IPS-11a (cell line): ENCODE measurements around the gene ZNF689.
A peak's percentile ranks its signal among the peaks of the same experiment; 100 is the strongest.
"Not testable (repeated sequence)": the region's sequence is repeated elsewhere in the genome, so short reads cannot be mapped to it uniquely, and the experiment has no call there.

Source experiments
- H3K4me3 ChIP-seq: one replicate; pipeline ENCODE4 v1.5.1; 2013; ENCODE audit warnings: low read depth, low read length, control low read depth

The ZNF689 gene

DNA sequence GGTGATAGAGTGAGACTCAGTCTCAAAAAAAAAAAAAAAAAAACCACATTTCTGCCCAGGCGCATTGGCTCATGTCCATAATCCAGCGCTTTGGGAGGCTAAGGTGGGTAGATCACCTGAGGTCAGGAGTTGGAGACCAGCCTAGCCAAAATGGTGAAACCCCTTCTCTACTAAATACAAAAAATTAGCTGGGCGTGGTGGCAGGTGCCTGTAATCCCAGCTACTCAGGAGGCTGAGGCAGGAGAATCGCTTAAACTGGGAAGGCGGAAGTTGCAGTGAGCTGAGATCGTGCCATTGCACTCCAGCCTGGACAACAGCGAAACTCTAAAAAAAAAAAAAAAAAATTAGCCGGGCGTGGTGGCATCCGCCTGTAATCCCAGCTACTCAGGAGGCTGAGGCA, 26.9 kb upstream of the ZNF689 start:
- H3K4me3 ChIP-seq, result not testable (repeated sequence)

DNA sequence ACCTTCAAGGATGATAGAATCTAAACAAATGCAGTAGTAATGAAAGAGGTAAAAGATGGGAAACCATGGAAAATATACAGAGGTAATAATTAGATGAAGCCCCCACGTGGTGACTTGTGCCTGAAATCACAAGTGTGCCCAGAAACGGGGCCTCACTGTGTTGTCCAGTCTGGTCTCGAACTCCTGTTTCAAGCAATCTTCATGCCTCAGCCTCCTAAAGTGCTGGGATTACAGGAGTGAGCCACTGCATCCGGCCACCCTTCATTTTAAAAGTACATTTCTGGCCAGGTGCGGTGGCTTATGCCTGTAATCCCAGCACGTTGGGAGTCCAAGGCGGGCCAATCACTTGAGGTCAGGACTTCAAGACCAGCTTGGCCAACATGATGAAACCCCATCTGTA, 26.4 kb upstream of the ZNF689 start:
- H3K4me3 ChIP-seq, result no peak overlapping the region

- H3K4me3 ChIP-seq, result no peak overlapping the region
Observed at GRCh38 chr16:30633526-30633925, 23.3 kb upstream of the ZNF689 start.

DNA sequence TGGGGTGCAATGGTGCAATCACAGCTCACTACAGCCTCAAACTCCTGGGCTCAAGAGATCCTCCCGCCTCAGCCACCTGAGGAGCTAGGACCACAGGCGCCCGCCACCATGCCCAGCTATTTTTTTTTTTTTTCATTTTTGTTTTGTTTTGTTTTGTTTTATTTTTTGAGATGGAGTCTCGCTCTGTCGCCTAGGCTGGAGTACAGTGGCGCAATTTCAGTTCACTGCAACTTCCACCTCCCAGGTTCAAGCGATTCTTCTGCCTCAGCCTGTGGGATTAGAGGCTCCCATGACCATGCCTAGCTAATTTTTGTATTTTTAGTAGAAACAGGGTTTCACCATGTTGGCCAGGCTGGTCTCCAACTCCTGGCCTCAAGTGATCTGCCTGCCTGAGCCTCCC, 22.3 kb upstream of the ZNF689 start:
- H3K4me3 ChIP-seq, result not testable (repeated sequence)

DNA sequence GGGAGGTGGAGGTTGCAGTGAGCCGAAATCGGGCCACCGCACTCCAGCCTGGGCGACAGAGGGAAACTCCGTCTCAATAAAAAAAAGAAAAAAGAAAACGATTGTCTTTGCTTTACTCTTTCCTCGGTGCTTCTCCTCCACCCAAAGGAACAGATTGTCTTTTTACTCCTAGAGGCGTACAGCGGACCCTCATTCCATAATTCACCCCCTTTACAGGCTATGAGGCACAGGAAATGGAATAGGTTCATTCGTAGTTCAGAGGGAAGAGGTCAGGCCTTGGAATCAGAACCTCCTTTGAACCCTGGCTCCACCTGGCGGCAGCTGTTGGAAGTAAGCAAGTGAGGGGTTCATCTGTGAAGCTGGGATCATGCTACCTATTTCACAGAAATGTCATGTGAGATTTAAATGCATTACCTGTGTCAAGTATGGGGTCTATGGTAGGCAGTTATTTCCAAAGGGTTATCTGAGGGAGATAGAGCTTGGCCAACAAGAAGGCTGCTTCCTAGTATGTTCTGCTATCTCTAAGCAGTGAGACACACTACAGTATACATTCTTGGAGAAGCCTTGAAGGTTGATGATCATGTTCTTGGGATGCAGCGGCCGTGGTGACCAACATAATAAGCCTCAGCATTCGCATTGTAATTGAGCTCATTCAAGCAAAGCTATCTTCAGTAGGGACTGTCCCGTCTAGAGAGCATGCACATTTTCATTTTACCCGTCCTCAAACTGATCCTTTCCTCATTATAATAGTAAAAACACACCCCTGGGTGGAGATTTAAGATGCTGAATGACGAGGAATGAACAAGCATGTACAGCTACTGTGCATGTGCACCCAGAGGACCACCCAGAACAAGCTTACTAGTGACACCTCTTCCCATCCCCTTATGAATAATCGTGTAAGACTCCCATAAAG, 18.7 kb upstream of the ZNF689 start:
- no peak overlapping the region for H3K4me3 ChIP-seq

GRCh38 chr16:30626236-30626635, 16.0 kb upstream of the ZNF689 start:
- no peak overlapping the region for H3K4me3 ChIP-seq

- no peak overlapping the region for H3K4me3 ChIP-seq
Observed at GRCh38 chr16:30623536-30624283, 13.5 kb upstream of the ZNF689 start.

DNA sequence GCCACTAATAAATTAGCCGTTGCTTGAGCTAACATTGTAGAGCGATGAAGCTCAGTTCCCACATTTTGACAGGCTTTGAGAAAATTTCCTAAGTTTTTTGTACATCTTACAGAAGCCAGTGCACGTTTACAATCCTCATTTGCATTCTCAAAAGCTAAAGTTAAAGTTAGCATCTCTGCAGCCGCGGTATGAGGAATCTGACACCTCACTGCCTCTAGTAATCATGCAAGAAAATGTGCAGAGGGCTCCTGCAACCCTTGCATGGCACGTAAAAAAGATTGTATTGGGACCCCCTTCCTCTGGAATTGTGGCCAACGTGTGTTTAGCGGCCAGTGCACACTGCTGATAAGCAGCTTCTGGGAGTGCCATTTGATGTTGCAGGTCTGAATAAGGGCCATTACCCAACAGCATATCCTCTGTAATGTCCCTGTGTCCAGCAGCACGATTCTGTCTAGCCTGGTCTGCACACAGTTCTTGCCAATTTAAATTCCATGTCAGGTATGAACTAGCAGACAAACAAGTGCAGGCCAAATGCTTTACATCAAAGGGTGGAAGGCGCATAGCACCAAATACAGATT, 12.4 kb upstream of the ZNF689 start:
- H3K4me3 ChIP-seq, result no peak overlapping the region

DNA sequence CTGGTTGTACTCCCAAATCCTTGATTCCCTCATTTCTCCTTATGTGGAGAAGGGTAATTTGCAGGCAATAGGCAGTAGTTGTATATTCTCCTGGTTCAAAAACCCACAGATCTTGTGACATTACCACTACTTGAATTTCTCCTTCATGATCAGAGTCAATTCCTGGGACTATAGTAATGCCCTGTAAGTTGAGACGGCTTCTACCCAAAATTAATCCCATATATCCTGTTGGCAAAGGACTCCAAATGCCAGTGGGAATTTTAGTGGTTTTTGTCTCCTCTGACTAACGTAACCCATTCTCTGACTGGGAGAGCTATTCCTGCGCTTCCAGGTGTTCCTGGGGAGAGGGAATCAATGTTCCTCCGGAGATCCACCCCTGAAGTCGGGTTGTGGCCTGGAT, 11.6 kb upstream of the ZNF689 start:
- H3K4me3 ChIP-seq, result no peak overlapping the region

GRCh38 chr16:30620169-30620568, 10.0 kb upstream of the ZNF689 start:
- no peak overlapping the region for H3K4me3 ChIP-seq

GRCh38 chr16:30619638-30620037, 9.4 kb upstream of the ZNF689 start:
- no peak overlapping the region for H3K4me3 ChIP-seq

DNA sequence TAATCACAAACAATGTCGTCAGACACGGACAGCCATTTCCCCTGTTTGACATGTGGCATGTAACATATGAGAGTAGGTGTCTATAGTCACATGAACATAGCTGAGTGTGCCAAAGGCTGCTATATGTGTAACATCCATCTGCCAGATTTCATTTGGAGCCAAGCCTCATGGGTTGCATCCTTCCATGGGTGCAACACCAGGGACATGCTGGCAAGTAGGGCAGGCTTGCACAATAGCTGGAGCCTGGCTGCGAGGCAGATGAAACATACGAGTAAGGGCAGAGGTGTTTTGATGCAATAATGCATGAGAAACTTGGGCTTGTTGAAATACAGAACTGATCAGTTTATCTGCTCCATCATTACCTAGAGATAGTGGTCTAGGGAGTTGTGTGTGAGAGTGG, 9.0 kb upstream of the ZNF689 start:
- no peak overlapping the region for H3K4me3 ChIP-seq

DNA sequence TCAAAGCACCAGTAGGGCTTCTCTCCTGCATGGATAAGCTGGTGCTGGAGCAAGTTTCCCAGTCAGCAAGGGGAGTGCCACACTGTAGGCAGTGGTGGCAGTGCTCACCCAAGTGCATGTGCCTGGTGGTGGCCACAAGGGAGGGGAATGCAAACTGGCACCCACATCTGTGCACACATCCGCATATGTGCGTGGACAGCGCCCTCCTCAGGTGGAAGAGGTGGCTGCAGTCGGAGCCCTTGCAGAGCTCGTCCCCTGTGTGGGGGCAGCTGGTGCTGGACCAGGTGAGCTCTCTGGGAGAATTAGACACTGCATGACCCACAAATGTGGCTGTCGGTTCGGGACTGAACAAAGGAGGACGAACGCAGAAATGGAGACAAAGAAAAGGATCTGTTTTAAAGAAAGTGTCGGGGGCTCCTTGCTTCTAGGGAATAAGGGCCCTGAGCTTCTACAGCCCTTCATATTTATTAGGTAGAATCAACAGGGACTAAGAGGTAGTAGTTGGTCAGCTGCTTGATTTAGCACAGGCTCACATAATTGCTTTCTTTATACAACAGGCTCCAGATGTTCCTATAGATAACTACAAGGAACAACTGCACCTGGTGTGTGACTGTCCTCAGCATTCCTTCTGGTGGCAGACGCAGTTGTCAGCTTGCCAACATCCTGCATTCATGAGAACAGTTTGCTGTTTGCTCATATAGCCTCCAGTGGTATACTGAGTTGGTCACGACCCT, 5.3 kb upstream of the ZNF689 start:
- no peak overlapping the region for H3K4me3 ChIP-seq

DNA sequence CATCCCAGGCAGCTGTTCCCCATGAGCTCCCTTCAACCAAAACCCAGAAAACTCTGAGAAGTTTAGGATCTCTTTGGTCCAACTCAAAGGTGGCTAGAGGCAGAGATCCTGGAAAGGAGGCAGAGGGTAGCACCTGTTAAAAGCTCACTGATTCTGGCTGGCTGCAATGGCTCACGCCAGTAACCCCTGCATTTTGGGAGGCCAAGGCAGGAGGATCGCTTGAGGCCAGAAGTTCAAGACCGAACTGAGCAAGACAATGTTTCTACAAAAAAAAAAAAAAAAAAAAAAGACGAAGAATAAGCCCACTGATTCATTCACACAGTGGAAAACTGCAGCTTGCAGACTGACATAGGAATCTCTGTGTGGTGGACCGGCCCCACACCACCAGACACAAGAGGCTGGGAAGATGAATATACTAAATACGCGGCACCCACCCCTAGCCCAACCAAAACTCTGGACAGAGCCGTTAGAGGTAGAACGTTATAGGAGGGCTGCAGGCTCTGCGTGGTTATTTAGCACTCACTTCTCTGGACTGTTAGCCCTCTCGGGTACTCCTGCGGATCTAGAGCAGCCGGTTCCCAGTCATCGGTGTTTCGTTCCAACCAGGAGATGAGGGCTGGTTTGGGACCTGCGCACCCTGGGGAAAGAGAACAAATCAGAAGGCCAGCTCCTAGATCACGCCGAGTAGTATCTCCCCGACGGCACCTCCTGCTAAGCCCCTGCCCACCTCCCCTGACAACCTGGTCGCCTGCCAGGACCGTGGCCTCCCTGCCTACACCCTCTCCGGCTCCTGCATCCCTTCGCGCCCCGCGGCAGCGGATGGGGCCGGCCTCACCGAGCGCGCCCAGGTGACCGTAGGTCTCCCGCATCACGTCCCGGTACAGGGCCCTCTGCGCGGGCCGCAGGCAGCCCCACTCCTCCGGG, 925 bp downstream of the ZNF689 start:
- H3K4me3 ChIP-seq, result peak overlapping the region; percentile 94

- H3K4me3 ChIP-seq, result no peak overlapping the region
Observed at GRCh38 chr16:30606004-30606403, 4.2 kb downstream of the ZNF689 start.

DNA sequence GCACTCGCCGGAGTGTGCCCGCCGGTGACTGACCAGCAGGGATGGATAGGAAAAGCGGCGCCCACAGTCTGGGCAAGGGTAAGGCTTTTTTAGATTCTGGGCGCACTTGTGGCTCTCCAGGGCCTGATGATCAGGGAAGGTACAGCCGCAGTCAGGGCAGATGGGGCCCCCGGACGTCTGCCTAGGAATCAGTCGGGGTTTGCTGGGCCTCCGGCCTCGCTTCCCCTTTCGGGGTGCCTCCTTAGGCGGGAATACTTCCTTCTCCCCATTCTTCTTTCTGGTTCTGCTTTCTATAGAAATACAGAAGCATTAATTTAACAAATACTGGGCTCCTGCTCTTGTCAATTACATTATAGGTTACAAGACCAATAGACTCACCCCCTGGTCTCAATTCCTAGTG, 5.0 kb downstream of the ZNF689 start:
- H3K4me3 ChIP-seq, result no peak overlapping the region

DNA sequence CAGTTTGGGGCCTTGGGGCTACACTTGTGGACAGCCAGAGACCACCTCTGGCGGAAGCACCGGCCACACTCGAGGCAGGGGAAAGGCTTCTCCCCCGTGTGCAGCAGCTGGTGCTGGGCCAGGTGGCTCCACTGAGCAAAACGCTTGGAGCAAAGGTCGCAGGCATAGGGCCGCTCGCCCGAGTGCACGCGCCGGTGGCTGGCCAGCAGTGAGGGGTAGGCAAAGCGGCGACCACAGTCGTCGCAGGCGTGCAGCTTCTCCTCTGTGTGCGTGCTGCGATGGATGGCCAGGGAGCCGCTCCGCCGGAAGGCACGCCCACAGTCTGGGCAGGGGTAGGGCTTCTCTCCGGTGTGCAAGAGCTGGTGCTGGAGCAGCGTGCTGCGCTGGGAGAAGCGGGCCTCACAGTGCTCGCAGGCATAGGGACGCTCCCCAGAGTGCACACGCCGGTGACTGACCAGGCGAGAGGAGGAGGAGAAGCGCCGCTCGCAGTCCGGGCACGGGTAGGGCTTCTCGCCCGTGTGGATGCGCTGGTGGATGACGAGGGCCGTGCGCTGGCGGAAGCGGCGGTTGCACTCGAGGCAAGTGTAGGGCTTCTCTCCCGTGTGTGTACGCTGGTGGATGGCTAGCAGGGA, 5.8 kb downstream of the ZNF689 start:
- H3K4me3 ChIP-seq, result no peak overlapping the region

DNA sequence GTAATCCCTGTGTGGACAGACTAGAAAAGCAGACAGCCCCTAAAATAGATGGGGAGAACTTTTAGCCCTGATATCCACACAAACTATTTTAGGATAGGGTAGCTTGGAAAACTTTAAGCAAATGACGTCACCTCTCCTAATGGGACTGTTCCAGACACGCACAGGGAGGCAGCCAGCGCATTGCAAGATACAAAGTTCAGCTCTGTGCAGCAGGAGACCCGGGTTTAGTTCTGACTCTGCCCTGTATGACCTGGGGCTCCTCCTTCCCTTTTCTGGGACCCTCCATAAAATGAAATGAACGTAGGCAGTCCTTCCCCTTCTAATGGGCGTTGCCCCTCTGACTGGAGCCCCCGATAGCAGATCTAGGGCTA, 6.3 kb downstream of the ZNF689 start:
- no peak overlapping the region for H3K4me3 ChIP-seq

DNA sequence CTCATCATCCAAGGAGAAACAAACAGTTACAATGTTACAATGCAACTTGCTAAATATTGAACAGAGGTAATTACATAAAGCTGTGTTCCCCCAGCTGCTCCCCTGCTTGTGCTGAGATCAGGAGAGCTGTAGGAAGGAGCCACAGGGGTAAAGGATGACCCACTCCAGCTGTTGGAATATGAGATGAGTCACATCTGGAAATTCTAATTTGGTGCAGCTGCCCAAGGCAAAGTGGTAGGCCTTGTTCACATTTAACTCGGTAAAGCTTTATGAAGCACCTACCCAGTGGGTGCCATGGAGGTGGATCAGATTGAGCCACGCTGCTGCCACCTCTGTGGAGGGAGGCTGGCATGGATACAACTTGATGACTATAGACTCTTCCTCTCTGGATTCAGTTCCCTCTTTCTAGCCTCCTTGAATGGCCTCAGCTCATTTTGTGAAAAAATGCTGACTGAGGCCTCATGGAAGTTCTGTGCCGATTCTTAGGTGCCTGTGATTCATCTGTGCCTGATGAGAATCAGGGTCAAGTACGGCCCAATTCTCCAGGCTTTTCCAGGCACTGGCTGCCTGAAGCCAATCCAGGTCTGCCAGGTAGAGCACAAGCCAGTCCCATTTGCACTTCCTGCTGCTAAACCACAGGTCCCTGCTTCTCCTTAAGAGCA, 7.4 kb downstream of the ZNF689 start:
- H3K4me3 ChIP-seq, result no peak overlapping the region
